Medulla oblongata (tissue), 1 donor: ENCODE results near the gene NDFIP2.

Source experiments
- DNase-seq: peaks from one replicate; pipeline ENCODE4 v3.0.0-alpha.2; 2015; ENCODE audit errors: extremely low spot score

Gene NDFIP2

GRCh38 chr13:79497064-79497463 lies 16.1 kb downstream of the NDFIP2 start:
- no peak for DNase-seq

GRCh38 chr13:79497852-79498251 lies 16.9 kb downstream of the NDFIP2 start:
- no peak for DNase-seq

DNA sequence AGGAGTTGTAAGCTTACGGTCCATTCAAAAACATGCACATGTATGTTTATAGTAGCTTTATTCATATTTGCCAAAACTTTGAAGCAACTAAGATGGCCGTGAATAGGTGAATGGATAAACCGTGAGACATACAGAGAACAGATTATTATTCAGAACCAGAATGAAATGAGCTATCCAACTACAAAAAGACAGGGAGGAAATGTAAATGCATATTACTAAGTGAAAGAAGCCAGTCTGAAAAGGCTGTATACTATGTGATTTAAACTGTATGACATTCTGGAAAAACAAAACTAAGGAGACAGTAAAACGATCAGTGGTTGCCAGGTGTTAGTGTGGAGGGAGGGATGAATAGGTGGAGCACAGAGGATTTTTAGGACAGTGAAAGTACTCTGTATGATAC lies 19.9 kb downstream of the NDFIP2 start:
- no peak for DNase-seq

DNA sequence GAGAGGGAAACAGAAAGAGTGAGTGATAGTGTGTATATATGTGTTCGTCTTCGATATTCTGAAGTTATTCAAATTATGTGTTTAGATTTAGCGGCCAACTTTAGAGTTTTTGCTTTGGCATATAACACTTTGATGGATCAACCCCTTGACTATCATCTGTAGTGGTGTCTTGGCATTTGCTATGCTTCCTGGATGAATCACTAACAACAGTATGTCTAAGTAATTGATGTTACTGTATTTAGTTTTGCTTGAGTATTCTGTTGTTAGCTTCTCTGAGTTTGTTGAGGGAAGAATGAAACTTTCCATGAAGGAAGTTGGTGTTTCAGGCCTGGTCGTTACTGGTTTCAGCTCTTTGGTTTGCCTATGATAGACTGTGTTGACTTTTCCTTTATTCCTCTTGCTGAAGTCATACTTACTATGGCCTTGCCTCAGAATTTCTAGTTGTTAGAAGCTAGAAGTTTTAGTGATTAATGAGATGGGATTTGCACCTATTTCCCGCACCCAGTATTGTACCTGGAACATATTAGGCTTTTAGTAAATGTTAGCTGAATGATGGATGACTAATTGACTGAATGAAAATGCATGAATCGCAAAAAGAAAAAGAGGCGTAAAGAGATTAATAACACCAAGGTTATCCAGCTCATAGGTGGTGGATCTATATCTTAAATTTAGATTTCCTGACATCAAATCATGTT lies 20.7 kb downstream of the NDFIP2 start:
- DNase-seq = no peak

DNA sequence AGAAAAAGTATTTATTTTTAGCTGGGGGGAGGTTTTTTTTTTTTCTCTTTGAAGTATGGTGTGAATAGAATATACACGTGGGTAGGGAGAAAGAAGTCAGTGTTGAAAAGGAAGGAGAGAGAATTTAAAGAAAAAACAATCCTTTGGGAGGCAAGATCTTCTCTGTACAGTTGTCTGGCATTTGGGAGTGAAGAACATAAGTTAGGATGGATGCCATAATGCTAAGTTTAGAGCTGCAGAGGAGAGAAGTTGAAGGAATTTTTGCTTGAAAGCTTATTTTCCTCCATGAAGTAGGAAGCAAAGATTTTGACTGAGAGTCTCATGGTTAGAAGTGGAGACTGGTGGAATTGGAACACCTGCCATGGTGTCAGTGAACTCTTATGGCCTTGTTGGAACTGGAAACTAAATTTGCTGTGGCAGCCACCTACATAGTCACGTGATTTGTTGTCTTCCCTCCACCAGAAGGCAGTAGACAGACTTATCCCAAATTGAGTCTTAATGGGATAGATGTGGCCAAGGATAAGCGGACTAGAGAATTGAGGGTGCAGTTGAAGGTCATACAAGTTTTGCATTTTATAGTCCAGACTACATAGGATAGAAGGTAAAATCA lies 22.0 kb downstream of the NDFIP2 start:
- DNase-seq = no peak

DNA sequence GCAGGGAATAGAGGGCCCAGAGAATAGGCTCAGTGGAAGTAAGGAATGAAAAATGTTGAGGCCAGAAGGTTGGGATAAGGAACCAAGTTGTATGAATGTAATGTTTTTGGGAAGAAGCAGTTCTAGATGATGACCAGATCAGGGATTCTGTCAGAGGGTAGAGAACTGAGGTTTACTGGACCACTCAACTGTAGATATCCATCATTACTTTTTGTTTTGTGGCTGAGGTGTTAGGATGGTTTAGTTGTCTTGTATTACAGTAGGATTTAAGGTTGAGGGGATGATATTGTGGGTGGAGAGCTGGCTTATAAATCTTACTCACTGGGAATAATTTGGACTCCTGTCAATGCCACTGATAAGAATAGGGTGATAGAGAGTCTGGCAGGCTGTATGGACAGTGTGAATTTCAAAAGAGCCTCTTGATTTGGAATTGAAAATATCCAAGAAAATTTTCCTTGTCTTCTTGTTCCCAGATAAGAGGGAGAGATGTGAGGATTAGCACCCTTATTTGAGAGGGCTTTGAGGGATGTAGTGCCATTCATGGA lies 22.6 kb downstream of the NDFIP2 start:
- no peak for DNase-seq

- no peak for DNase-seq
These were observed 27.4 kb downstream of the NDFIP2 start for GRCh38 chr13:79508224-79508961.

- no peak for DNase-seq
These were observed 30.7 kb downstream of the NDFIP2 start for GRCh38 chr13:79511611-79512010.

DNA sequence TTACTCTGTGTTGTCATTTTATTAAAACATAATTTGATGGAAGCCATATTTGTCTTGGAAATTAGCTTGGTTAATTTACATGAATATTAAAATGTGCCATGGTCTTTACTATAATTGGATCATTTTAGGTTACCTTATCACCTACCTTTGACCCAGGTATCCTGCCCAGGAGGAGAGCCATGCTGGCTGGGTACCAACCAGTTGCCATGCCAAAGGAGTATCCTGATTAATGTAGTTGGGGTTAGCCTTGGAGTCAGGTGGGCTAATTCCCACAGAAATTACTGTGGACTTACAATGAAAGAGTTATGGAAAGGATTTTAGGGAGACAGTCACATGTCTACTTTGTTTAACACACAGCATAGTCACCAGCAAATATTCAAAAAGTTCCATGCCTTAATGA lies 32.0 kb downstream of the NDFIP2 start:
- DNase-seq = no peak

DNA sequence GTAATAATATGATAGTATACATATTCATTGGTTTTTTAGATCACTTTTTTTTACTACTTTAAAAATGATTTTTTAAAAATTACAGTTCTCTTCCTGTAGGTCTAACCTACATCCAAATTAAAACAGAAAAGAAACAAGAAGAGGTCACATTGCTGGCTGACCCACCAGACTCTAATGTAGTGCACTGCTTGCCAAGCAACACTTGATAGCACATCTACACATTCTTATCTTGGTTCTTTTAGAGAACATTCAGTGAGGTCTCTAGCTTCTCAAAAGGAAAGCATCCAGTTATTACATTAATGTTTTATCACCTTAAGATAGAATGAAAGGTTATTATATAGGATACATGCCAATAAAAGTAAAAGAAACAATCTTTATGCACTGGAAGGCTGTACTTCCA lies 35.6 kb downstream of the NDFIP2 start:
- no peak for DNase-seq

GRCh38 chr13:79519255-79519654 lies 38.3 kb downstream of the NDFIP2 start:
- DNase-seq = no peak

- no peak for DNase-seq
These were observed 41.6 kb downstream of the NDFIP2 start for GRCh38 chr13:79522583-79522982.

- no peak for DNase-seq
These were observed 44.3 kb downstream of the NDFIP2 start for GRCh38 chr13:79525064-79525857.

DNA sequence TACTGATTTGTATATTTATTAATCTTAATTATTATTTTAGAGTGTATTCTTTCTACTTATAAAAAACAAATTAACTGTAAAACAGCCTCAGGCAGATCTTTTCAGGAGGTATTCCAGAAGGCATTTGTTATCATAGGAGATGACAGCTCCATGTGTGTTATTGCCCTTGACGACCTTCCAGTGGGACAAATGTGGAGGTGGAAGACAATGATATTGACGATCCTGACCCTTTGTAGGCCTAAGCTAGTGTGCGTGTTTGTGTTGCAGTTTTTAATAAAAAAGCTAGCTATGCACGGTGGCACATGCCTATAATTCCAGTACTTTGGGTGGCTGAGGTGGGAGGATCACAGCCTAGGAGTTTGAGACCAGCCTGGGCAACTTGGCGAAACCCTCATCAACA lies 46.7 kb downstream of the NDFIP2 start:
- no peak for DNase-seq

- DNase-seq = no peak
These were observed 47.4 kb downstream of the NDFIP2 start for GRCh38 chr13:79528356-79528755.

DNA sequence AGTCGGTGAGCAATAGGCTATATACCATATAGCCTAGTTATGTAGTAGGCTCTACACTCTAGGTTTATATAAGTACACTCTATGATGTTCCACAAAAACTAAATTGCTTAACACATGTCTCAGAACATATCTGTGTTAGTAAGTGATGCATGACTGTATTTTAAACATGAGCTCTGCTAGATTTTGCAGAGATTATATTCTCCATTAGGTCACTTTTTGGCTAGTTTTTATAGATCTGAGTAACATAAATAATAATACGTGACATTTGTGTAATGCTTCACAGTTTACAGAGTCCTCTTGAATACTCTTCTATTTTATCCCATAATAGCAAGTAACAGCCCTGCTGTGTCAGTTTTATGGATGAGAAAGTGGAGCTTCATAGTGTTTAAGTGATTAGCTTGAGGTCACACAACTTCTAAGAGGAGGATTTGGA lies 47.8 kb downstream of the NDFIP2 start:
- no peak for DNase-seq

DNA sequence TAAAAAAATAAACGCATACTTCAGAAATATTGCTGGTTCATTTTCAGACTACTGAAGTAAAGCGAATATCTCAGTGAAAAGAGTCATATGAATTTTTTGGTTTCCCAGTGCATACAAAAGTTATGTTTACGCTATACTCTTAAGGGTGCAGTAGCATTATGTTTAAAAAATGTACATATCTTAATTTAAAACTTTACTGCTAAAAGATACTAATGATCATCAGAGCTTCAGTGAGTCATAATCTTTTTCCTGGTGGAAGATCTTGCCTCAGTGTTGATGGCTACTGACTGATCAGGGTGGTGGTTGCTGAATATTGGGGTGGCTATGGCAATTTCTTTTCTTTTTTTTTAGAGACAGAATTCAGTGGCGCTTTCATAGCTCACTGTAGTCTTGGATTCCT lies 48.9 kb downstream of the NDFIP2 start:
- DNase-seq = no peak

DNA sequence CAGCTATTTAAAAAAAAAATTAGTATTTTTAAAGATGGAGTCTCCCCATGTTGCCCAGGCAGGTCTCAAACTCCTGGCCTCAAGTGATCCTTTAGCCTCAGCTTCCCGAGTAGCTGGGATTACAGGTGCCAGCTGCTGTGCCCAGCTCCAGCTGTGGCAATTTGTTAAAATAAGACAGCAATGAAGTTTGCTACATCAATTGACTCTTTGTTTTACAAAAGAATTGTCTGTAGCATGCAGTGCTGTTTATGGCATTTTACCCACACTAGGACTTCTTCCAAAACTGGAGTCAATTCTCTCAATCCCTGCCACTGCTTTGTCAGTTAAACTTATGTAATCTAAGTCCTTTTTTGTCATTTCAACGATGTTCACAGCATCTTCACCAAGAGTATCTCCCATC lies 49.3 kb downstream of the NDFIP2 start:
- DNase-seq = peak; percentile 72

- no peak for DNase-seq
These were observed 50.7 kb downstream of the NDFIP2 start for GRCh38 chr13:79531542-79532254.

GRCh38 chr13:79532576-79532975 lies 51.6 kb downstream of the NDFIP2 start:
- DNase-seq = no peak

- no peak for DNase-seq
These were observed 52.9 kb downstream of the NDFIP2 start for GRCh38 chr13:79533781-79534400.
